Vagina (tissue), 2 donors: ENCODE measurements around the gene TBC1D14.

ENCODE experiments used
- CTCF ChIP-seq, 3 experiments: fragments of 450-650 bp in 2 of 3; fragments of 200-600 bp in 1 of 3; sonication (generic) in 1 of 3; IDR thresholded peaks; one replicate each; pipeline ENCODE4 v1.5.1; 2017 to 2019; ENCODE audit warnings: antibody characterized with exemption in 3 of 3, mild to moderate bottlenecking in 2 of 3, moderate library complexity in 2 of 3
- POLR2AphosphoS5 ChIP-seq, 2 donors: sonication (generic); formaldehyde crosslinking; IDR thresholded peaks; one replicate each; pipeline ENCODE4 v1.9.0; 2017; ENCODE audit warnings: antibody characterized with exemption in 2 of 2, mild to moderate bottlenecking in 2 of 2, low read depth in 1 of 2; ENCODE audit not compliant: insufficient read depth in 1 of 2

DNA sequence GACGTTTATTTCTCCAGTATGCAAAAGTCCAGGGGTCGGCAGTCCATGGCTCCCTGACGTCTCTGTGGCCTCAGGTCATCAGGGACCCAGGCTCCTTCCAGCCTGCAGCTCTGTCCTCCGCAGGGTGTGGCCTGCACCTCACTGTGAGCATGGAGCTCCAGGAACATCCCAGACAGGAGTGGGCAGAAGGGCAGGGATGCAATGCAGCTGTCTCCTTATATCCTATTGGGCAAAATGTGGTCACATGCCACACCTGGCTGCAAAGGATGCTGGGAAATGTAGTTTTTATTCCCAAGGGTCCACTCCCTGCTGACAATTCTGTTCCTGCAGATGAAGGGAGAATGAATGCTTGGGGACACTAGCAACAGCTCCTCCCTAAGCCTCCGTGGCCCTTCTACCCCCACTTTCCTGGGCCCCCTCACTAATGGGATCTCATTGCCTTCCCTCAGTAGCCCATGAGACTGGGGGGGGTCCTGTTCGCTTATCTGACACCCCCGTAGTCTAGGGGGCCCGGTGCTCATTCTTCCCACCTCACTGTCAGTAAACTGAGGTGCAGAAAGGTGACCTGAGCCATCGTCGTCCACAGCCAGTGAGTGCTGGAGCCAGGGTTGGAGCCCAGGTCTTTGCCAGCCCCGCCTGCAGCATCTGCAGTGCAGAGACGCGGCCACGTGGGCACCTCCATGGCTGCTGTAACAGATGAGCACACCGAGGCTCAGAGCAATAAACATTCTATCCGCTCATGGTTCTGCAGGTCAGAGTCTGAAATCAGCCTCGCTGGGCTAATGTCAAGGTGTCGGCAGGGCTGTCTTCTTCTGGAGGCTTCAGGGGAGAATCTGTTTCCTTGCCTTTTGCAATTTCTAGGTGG, 164.1 kb downstream of the TBC1D14 start:
- TF ChIP-seq CTCF (IDR thresholded peaks at IDR 0.05) (no peak), POLR2AphosphoS5 (IDR thresholded peaks at IDR 0.05; ENCODE audit: insufficient read depth in 1 of 2, low read depth in 1 of 2) (no peak)
